GM21423 (cell line): ENCODE data around the gene PRSS27.

Source experiments
- ATAC-seq: cut with Tn5 transposase; IDR thresholded peaks from one replicate; pipeline ENCODE4 v1.9.1; 2021; ENCODE audit warnings: mild to moderate bottlenecking, moderate library complexity; ENCODE audit not compliant: unreplicated experiment

Gene PRSS27

DNA sequence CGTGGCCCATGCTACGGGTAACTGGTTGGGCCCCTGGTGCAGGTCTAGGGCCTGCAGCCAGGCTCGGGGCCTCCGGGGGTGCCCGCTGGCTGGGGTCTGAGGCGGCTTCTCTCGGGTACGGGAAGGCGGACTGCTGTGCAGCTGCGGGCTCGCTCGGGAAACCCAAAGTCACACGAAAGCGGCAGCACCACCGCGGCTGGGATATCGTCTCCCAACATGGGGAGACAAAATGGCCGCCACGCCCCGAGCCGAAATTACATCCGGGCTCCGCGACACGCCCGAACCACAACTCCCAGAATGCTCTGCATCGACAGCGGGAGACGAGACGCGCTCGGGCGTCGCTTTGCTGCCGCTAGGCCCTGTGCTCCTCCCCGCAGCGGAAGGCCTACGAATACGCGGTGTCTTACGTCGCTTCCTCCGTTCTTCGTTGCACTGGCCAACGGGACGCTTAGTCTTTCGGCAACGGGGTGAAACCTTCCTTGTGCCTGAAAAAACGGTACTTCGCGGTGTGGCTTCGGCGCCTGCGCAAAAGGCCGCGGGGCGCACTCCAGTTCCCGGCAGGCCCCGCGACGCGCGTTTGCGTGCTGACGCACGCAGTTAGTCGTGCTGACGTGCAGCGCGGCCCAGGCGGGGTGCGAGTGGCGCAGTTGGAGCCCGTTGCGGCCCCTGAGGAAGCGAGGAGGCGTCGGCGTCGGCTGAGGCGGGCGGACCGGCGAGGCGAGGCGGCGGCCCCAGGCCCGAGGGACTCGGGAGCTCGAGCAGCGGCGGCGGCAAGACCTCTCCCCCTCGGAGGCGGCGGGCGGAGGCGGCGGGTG, 32.2 kb upstream of the PRSS27 start, which contains the start of gene SRRM2:
TSS of gene SRRM2 (plus strand) at position 604 of the 815 bp plus-strand sequence. CDS start 3,727 bp downstream, outside the sequence.
- peak; percentile 81 for ATAC-seq

DNA sequence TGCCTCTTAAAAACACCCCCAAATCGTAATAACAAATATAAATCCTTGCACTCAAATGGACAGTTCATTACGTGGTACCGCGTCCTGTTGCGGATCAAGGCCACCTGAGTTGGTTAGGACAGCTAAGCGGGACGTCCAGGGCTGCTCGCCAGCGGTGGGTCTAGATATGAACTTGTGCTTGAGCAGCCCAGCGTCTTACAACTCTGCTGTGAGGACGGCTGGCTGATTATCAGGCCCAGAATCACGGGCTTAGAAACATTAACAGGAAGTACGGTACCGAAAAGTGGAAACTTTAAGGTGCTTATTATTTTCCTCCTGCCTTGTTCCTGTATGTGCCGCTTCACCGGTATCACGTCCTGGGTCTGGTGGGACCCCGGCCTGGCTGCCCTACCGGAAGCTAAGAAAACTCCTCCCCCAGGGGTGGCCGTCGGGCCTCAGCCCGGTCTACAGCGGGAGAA, 31.6 kb upstream of the PRSS27 start:
- ATAC-seq = peak; percentile 20

DNA sequence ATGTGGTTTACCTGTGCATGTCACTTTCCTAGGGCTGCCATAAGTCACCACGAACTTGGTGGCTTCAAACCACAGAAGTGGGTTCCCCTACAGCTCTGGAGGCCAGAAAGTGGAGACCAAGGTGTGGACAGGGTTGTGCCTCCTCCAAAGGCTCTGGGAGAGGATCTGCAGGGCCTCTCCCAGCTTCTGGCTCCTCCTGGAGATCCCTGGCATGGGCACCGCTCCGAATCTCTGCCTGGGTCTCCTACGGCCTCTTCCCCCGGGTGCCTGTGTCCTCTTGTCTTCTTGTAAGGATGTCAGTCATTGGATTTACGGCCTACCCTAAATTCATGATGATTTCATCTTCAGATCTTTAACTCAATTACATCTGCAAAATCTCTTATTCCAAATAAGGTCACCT, 29.9 kb upstream of the PRSS27 start:
- ATAC-seq = no peak

DNA sequence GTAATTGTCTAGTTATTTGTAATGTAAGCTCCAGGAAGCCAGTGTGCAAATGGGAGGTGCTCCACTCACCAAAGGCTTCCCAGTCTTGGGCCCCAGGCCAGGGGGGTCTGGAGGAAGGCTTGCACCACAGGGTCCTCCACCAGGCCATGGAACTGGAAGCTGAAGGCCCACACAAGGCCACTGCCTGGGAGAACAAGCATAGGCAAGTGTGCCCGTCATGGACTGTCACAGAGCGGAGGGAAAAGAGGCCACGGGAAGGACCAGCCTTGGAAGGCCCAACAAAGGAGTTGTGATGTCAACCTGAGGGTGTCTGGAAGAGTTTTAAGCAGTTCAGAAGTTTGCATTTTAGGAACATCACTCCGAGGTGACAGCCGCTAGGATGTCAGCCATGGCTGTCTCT, 29.5 kb upstream of the PRSS27 start:
- ATAC-seq = no peak

DNA sequence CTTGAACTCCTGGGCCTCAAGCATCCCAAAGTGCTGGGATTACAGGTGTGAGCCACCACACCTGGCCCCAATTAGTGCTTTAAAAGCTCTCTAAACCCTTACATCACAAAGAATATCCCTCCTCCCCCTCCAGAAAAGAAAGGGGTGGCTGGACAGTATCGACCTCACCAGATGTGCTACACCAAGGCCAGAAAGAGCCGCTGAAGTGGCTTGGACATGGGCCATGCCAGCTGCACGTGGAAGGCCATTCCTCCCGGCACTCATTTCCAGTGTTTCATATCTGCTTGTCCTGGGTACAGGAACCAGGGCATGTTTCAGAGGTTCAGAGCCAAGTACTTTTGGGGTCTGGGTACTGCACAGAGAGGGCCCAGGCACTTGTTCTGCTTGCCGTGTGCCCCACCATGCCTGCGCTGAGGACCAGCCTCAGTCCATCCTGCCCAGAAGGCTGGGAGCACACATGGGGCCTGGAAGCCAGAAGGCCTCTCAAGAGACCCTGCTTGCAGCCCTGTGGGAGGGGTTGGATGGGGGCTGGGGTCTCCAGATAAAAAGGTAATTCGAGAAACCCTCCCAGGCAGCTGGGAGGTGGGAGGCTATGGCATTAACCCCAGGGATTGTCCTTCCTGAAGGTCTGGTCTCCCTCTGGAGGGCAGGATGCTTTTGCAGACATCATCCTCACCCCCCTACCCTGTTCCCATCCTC, 28.9 kb upstream of the PRSS27 start:
- ATAC-seq = no peak

DNA sequence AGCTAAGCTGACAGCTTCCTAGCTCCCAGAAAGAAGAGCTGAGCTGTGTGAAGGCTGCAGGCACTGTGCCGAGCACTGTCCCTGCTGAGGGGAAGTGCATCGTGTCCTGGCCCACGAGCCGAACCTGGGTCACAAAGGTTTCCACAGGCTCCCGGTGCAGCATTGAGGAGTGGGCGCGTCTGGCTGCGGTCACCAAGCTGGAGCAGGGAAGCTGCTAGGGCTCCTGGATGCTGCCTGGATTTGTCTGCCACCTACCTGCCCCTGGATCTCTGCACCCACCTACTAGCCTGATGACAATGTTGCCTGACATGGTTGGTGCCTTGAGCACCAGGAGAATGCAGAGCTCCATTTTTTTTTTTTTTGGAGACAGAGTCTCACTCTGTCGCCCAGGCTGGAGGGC, 25.9 kb upstream of the PRSS27 start:
- no peak for ATAC-seq

DNA sequence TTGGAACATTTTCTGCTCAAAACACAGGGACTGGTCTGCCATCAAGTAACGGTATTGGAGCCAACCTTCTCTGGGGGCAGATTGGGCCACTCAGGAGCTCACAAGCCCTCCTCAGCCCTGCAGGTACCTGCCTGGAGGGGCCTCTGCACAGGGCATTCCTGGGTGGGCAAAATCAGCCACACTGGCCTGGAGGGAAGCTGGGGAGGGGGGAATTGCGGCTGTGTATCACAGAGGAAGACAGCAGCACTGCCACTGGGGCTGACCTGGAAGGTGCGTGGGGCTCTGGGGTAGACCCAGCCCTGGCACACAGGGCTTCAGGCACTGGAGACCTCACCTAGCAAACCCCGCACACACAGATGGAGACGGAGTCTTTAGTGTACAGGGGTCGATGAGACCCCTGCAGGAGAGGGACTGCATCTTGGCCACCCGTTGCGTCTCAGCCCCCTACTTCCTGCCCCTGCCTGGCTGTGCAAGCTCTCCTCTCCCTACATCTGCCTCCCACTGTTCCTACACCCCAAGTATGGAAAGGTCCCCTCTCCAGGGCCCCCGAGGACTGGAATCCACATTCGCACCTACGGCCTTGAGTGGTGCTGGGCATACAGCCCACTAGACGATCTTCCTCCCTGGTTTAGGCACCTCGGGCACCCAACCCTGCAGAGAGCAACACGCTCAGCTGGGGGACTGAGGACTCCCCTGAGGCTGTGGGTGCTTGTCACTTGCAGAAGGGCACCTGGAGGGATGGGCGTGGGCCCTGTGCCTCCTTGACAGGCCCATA, 25.3 kb upstream of the PRSS27 start:
- no peak for ATAC-seq

DNA sequence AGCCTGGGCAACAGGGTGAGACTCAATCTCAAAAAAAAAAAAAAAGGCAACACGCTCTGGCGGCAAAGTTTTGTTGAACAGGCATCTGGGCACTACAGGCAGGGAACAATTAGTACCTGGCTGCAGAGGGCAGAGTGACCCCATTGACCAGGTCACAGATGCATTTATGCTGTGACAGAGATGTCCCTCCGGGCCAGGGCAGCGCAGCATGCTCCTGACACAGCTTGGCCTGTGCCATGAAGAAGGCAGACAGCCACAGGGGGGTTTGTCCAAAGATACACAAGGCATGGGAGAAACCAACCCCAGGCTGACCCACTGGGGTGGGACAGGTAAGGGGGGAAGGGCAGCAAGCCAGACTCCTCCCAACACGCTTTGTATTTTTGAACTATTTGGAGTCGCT, 24.7 kb upstream of the PRSS27 start:
- no peak for ATAC-seq

DNA sequence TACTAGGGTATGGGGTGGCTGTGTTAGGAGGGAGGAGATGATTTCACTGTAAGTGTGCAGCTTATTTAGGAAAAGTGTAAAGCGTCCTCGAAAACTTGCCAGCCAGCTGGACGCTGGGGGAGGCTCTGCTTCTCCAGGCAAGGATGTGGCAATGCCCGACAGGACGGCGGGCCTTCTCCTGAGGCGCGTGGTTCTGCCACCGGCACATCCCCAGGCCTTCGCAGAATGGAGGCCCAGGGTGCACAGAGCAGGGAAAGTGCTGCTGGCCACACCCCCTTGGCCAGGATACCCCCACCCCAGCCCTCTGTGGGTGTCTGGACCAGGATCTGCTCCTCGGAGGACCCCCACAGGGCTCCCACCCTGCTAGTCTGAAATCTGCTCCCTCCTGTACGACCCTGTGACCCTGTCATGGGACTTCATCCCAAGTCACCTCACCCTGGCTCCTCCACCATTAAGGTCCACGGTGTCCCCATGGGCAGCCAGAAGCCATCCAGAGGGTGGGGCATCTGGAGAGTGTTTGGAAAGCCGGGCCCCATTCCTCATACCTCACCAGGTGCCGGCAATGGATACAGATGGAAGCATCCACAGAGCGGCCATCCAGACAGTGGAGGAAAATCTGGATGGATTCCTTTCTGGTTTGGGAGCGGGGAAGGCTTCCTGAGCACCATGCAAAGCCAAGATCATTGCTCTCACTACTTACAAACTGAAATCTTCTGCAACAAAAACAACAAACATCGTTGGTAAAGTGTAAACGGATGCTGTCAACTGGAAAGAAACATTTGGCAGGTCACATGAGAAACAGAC, 23.2 kb upstream of the PRSS27 start:
- ATAC-seq = no peak

DNA sequence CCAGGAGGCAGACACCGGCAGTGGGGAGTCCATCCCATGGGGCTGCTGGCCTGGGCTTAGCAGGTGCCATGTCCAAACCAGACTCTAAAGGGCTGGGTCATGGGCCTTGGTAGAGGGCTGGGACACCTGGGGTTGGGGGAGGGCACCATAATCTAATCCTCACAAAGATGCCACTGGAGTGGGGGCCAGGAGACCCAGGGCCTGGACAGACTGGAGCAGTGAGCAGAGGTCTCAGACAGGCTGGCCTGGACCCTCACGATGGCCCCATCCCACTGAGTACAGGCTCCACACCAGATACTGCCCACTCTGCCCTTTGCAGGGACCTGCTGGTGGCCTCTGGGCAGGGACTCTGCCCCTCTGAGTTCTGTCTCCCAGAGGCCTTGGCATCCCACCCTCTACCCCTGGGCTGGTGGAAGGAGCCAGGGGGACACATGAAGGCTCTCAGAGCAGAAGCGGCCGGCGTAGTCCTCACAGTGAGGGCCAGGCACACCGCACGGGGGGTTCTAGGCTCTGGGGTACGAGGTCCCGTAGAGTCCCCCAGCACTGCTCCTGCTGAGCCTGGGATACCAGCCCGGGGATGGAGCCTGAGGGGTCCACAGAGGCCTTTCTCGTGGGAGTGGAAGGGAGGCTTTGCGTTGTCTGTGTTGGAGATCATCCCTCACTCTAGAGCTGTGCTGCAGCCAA, 22.4 kb upstream of the PRSS27 start:
- ATAC-seq = no peak

DNA sequence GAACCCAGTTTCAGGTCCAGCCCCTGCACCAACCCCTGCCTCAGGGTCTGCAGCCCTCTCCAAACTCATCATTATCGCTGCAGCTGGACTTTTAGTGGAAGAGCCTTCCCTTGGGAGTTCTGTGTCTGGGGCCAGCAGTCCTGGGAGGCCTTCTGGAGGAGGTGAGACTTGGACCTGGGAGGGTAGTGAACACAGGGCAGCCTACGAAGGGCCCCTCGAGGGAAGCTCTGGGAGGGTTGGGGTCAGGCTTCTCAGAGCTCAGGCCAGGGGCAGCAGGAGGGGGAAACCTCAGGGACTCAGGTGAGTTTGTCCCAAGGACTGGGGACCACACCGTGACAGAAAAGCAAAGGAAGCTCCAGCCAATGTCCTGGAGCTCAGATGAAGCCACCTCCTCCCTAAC, 21.1 kb upstream of the PRSS27 start:
- no peak for ATAC-seq

DNA sequence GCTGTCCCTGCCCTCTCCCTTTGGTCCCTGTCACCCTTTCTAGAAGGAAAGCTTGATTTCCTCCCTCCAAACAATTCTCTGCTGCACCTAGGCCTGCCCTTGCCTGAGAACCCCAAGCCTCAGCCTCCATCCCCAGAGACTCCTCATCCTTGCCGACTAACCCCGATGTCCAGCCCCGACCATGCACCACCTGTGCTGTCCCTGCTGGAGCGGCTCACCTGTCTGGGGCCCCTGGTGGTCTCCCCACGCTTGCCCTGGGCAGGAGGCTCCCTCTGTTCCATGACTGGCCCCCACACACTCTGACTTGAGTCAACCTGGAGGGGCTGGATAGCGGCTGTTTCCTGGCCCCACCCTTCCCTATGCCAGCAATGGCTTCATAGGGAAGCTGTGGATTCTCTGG, 20.5 kb upstream of the PRSS27 start:
- ATAC-seq = no peak

DNA sequence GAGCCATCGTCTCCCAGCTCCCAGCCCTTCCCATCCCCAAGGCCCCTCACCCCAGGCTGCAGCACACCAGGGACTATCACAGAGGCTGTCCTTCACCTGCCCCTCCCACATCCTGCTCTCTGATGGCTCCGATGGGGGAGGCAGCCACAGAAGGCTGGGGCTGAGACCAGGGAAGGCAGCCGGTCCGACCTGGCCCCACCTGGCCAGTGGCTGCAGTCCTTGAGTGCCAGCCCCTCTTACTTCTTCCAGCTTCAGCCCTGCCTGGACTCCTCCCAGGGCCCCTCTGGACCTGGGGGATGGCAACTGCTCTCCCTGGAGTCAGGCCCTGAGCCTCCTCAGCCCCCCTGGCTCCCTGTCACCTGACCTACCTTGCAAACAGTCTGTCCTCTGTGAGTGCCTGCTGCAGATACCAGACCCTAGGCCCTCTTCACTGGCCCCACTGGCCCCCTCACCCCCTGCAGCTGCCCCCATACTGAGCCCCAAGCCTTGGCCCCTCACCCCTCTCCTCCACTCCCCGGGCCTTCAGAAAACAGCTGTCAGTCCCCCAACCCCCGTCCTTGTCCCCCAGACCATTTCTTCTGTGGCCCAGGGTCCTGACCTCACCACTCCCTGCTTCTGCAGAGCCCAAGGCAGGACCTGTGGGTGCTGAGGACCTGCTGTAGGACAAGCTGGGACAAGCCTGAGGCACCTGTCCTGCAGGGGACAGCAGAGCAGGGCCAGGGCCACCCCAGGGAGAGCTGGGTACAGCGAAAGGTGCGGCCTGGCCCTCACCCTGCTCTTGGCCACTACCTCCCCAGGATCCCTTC, 19.8 kb upstream of the PRSS27 start:
- no peak for ATAC-seq

DNA sequence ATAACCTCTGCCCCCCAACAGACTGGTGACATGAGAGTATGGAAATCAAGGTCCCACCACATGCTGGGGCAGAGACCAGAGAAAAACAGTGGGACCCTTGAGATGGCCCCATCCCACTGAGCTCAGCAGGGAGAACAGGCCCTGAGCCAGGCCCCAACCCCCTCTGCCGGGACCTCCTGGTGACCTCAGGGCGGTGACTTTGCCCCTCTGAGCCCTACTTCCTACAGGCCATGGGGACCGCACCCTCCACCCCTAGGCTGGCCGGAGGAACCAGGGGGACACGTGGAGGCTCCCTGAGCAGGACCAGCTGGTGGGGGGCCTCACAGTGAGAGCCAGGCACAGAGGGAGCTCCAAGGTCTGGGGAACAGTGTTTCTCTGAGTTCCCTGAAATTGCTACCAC, 18.6 kb upstream of the PRSS27 start:
- no peak for ATAC-seq

DNA sequence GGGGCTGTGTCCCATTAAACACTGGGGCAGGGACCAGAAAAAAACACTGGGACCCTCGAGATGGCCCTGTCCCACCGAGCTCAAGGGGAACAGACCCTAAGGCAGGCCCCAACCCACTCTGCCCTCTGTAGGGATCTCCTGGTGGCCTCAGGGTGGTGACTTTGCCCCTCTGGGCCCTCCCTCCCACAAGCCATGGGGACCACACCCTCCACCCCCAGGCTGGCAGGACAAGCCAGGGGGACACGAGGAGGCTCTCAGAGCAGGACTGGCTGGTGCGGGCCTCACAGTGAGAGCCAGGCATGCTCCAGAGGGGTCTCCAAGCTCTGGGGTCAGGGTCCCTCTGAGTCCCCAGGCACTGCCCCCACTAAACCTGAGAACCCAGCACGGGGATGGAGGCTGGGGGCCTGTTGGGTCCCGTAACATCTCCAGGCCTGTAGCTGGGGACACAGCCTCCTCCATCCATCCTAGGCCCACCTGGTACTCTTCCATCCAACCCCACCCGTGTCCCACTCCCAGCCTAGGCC, 17.9 kb upstream of the PRSS27 start:
- ATAC-seq = no peak

DNA sequence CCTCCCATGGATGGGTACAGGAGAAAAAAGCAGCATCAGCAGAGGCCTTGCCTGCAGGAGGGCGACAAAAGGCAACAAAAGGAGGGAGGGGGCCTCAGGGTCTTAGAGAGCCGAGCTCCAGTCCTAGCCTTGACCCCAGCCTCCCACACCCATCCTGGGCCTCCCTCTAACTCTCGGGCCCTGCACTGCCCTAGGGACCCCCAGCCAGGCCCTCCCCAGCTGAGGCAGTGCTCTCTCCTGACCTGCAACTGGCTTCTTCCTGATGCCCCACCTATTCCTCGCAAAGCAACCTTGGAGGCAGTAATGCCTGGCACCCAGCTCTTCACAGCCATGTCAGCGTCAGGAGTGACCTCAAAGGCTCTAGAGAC, 17.2 kb upstream of the PRSS27 start:
- no peak for ATAC-seq

DNA sequence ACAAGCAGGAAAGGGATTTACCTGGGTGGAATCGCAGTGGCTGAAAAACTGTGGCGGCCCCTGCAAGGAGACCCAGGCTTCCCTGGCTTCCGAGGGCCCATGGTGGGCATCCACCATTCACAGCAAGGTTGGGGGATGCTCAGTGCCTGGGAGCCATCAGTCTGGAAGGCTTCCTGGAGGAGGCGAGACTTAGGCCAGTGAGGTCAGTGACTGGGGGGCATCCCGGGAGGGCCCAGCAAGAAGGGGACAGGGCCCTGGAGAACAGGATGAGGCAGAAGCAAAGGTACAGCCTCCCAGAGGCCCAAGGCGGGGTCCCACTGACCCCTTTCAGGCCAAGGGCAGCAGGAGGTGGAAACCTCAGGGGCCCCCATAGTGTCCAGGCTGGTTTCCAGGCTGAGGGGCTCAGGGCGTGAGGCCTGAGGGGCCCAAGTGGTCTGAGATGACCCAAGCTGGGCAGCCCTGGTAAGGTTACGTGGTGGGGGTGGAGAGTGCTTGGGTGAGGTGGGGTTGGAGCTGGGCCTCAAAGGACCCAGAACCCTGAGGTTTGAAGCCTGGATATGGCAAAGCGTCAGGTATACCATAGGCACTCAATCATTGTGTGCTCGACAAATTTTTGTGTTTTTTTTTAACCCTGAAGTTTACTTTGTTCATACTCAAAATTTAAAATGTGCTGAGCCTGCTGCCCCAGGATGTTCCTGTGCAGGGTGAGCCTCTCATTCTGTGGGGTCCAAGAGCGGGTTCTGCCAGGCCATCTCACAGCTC, 16.6 kb upstream of the PRSS27 start:
- no peak for ATAC-seq

DNA sequence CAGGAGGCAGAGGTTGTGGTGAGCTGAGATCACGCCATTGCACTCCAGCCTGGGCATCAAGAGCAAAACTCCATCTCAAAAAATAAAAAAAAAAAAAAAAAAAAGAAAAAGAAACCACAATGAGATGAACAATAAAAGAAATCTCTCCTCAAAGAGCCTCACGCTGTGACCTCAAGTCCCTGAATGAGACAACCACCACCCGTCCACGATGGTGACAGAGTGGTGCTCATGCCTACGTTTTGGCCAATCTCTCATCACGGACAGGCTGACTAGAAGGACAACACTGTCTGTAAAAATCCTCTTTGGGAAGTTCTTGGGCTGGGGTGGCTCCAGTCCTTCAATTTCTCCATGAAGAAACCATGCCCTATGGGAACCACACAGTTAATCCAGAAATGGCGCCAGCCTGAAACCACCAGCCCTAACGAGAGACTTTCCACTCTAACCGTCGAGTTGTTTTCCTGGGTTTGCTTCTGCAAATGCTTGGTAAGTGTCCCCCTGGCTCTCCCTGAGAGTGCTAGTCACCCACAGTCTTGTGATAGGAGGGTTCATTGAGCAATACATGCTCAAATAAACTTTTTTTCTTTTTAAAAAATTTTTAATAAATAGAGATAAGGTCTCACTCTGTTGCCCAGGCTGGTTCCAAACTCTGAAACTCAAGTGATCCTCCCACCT, 15.0 kb upstream of the PRSS27 start:
- no peak for ATAC-seq
